CD4-positive, alpha-beta T cell treated with Interleukin-4 for 1 hour (primary cell): ENCODE measurements around the gene PRDM10.
"Not testable (repeated sequence)": the region's sequence is repeated elsewhere in the genome, so short reads cannot be mapped to it uniquely, and the experiment has no call there.

Experiments
- DNase-seq, 2 donors: peaks; one replicate each; pipeline ENCODE4 v3.0.0-alpha.2; 2020 to 2022

PRDM10 gene

GRCh38 chr11:129974672-129975071 lies 28.0 kb downstream of the PRDM10 start:
- no peak for DNase-seq

- no peak for DNase-seq
Measured at GRCh38 chr11:129974237-129974636, 28.4 kb downstream of the PRDM10 start.

GRCh38 chr11:129973809-129974208 lies 28.8 kb downstream of the PRDM10 start:
- DNase-seq = no peak

GRCh38 chr11:129973068-129973467 lies 29.6 kb downstream of the PRDM10 start:
- no peak for DNase-seq

- DNase-seq = no peak
Measured at GRCh38 chr11:129972611-129973010, 30.0 kb downstream of the PRDM10 start.

- not testable (repeated sequence) for DNase-seq
Measured at GRCh38 chr11:129971856-129972255, 30.8 kb downstream of the PRDM10 start.

- no peak for DNase-seq
Measured at GRCh38 chr11:129969920-129970319, 32.7 kb downstream of the PRDM10 start.

GRCh38 chr11:129968591-129969419 lies 33.8 kb downstream of the PRDM10 start:
- DNase-seq = no peak

GRCh38 chr11:129967996-129968395 lies 34.6 kb downstream of the PRDM10 start:
- no peak for DNase-seq

- no peak for DNase-seq
Measured at GRCh38 chr11:129965248-129965647, 37.4 kb downstream of the PRDM10 start.

- no peak for DNase-seq
Measured at GRCh38 chr11:129960216-129961214, 42.1 kb downstream of the PRDM10 start.

- DNase-seq = no peak
Measured at GRCh38 chr11:129959687-129960086, 42.9 kb downstream of the PRDM10 start.

GRCh38 chr11:129955282-129955681 lies 47.4 kb downstream of the PRDM10 start:
- no peak for DNase-seq

- DNase-seq = not testable (repeated sequence)
Measured at GRCh38 chr11:129954703-129955102, 47.9 kb downstream of the PRDM10 start.

- DNase-seq = no peak
Measured at GRCh38 chr11:129951866-129952262, 50.8 kb downstream of the PRDM10 start.

- no peak for DNase-seq
Measured at GRCh38 chr11:129951201-129951865, 51.3 kb downstream of the PRDM10 start.

GRCh38 chr11:129950101-129951091 lies 52.2 kb downstream of the PRDM10 start:
- DNase-seq = peak in 1 of 2 donors; percentile 31

GRCh38 chr11:129948926-129949466 lies 53.6 kb downstream of the PRDM10 start:
- DNase-seq = no peak

- no peak for DNase-seq
Measured at GRCh38 chr11:129947474-129947873, 55.2 kb downstream of the PRDM10 start.

GRCh38 chr11:129946965-129947364 lies 55.7 kb downstream of the PRDM10 start:
- no peak for DNase-seq

GRCh38 chr11:129946256-129946655 lies 56.4 kb downstream of the PRDM10 start:
- no peak for DNase-seq
